GM21723 (cell line): ENCODE data around the gene PRR23C.

Experiments
- ATAC-seq: cut with Tn5 transposase; IDR thresholded peaks from one replicate; pipeline ENCODE4 v1.9.1; 2021; ENCODE audit warnings: mild to moderate bottlenecking, moderate library complexity; ENCODE audit not compliant: unreplicated experiment

The PRR23C gene

DNA sequence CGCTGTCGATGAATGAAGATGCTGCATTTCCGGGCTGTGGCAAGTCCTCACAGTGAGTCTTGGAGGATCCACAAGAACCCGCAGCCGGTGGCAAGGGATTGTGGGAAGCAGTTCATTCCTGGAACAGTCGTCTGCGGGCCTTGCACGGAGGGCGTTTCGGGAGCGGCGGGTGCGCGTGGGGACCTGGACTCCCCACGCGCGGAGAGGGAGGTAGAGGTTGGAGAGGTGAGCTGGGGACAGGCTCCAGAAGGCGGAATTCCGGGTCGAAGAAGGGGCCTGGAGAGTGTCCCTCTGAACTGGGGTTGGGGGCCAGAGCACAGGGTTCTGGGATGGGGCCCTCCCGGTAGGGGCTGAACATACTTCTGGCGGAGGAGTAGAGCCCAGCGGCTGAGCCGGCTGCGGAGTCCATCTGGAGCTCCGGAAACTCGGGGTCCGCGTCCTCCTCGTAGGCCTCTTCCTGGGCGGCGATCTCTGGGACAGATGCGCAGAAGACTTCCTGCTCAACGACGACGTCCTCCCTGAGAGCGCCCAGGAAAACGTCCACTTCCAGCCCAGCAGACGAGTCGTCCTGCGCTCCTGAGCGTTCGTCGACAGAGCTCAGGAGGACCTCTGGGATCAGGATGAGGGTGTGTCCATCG, 39.2 kb downstream of the PRR23C start:
- no peak for ATAC-seq

DNA sequence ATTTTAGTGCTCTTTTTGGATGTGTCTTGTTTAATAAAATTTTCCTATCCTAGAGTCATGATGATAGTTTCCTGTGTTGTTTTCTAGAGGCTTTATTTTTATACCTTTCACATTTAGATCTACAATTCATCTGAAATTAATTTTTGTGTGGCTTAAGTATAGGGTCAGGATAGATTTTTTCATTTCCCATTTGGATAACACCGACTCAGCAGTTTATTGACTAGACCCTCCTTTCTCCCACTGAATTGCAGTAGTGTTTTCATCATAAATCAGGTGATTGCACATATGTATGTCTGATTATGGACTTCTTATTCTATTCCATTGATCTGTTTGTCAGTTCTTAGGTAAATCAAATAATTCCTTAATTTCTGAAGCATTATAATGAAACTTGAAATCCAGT, 49.0 kb downstream of the PRR23C start:
- ATAC-seq, result no peak
